GM18868 (cell line): Measurements from ENCODE around the gene HCAR2.
A peak's percentile ranks its signal among the peaks of the same experiment; 100 is the strongest.
"Not testable (repeated sequence)": the region's sequence is repeated elsewhere in the genome, so short reads cannot be mapped to it uniquely, and the experiment has no call there.

Experiments
- ATAC-seq: cut with Tn5 transposase; IDR thresholded peaks from one replicate; pipeline ENCODE4 v1.9.1; 2021; ENCODE audit warnings: mild to moderate bottlenecking, moderate library complexity; ENCODE audit not compliant: unreplicated experiment

HCAR2 gene

DNA sequence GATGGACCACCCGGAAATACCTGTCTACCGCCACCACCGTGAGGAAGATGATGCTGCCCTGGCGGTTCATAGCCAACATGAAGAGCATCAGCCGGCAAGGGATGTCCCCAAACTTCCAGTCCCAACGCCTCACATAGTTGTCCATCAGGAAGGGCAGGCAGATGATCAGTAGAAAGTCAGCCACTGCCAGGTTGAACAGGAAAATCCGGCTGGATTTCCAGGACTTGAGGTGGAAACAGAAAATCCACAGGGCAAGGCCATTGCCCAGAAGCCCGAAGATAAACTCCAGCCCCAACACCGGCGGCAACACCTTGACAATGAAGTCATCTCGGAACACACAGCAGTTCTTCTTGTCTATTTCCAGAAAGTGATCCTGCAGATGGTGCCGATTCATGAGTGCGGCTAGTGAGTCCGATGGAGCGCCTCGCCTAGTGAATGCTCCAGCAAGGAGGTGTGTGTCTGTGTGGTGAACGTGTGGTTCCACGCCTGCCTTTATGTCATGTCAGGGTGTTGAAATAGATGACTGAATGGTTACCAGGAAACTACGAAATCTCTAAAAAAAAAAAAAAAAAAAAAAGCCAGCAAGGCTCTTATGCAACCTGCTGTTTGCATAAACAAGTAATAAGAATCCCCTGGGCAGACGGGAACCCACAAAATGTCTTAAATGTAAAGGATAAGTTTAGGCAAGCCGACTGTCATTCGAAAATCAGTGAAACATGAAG lies at the start of gene HCAR2:
HCAR2 (minus strand) TSS at position 468 of the 722 bp plus-strand sequence; CDS start at position 394, 74 bp downstream.
- ATAC-seq, result not testable (repeated sequence)

DNA sequence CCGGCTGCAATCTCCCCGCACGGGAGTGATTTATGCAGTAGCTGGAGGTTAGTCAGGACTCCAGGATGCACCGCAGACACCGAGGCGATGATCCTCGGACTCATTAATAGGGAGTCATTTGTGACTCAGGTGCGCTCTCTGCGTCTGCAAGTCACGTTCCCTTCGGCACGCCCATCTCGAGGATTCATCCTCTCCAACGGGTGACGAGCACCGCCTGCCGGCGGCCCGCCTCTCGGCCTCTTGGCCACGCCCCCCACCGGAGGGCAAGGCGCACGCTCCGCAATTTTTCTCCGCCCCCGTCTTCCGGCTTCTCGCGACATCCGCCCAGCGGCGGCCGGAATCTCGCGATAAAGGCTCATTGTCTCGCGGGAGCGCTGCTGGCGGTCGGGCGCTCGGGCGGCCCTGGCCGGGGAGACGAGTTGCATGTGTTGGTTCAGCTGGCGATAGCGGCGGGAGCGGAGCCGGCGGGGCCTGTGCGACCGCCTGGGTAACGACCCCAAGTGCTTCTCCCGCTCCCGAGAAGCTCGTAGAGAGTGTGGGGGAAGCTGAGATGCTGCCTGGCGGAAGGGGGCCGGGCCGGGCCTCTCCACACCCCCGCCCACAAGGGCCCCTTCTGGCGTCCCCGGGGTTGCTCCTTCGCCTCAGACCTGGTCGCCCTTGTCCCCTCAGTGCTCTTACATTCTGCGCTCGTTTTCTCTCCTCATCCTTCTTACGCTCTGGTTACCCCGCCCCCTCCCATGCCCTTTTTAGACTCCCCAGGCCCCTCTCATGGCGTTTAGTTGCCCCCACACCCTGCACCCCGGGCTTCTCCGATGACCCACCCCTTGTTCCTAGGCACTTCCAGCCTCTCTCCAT lies 49.5 kb upstream of the HCAR2 start, which contains the start of gene DENR:
DENR (plus strand) TSS at position 361 of the 855 bp plus-strand sequence. CDS start 878 bp downstream, outside the sequence.
- peak; percentile 92 for ATAC-seq

DNA sequence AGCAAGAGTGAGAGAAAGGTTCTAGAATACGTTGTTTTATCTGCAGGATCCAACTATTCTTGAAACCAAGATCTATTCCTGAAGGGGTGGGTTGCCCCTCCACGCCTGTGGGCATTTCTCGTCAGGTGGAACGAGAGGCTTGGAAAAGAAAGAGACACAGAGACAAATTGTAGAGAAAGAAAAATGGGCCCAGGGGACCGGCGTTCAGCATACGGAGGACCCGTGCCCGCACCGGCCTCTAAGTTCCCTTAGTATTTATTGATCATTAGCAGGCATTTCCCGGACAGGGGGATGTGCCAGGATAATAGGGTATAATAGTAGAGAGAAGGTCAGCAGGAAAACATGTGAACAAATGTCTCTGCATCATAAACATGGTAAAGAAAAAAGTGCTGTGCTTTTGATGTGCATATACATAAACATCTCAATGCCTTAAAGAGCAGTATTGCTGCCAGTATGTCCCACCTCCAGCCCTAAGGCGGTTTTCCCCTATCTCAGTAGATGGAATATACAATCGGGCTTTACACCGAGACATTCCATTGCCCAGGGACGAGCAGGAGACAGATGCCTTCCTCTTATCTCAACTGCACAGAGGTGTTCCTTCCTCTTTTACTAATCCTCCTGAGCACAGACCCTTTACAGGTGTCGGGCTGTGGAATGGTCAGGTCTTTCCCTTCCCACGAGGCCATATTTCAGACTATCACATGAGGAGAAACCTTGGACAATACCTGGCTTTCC lies 47.8 kb upstream of the HCAR2 start:
- ATAC-seq, result not testable (repeated sequence)

DNA sequence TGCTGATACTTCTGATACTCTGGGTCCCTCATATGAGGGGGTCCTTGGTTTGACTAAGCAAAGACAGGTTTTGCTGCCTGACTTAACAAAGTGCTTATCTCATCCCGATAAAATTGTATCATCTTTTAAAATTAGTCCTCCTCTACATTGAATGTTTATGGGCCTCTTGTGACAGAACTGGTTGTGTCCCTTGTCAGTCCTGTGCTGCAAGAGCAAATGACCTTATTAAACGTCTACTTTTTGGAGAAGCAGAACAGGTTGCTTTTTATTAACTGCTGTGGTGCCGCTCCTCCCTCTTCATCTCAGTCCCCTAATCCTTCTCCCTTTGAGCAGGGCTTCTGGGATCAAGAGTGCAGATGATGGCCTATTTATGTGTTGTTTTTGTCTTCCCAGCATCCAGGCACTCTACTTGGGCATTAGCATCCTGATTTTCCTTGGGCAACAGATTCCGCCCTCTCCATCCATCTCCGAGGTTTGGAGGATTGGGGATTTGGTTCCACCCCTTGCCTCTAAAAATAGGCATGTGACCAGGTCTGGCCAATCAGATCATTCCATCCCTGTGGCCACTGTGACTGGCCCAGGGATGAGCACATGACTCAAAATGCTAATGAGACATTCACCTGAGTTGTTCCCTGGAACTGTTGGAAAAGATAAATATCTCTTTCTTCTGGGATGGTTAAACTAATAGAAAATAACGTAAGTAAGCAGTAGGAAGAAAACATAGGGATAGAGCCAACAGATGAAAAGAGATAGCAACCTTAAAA lies 46.6 kb upstream of the HCAR2 start:
- no peak for ATAC-seq

DNA sequence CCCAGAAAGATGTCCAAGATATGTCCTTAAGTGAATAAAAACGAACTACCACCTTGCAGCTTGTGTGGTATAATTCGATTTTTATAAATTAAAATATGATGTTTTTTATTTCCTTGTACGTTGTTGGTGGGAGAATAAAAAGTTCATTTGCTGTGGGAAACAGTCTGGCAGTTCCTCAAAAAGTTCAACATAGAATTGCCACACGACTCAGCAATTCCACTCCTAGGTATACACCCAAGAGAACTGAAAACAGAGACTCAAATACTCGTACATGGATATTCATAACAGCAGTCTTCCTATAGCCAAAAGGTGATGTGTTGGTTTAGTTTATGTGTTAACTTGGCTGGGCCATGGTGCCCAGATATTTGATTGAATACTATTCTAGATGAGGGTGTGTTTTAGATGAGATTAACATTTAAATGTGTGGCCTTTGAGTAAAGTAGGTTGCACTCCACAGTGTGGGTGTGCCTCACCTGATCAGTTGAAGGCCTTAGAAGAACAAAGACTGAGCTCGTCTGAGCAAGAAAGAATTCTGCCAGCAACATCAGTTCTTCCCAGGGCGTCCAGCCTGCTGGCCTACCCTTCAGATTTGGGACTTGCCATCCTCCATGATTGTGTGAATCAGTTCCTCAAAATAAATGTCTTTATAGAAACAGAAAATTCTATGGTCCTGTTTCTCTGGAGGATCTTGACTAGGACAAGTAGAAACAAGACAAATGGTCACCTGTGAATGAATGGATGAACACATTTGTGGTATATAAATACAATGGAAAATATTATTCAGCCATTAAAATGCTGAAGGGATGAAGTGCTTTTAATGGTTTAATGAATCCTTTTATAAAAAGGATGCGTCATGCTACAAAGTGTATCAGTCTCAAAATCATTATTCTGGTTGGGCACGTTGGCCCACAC lies 44.3 kb upstream of the HCAR2 start:
- ATAC-seq, result no peak

DNA sequence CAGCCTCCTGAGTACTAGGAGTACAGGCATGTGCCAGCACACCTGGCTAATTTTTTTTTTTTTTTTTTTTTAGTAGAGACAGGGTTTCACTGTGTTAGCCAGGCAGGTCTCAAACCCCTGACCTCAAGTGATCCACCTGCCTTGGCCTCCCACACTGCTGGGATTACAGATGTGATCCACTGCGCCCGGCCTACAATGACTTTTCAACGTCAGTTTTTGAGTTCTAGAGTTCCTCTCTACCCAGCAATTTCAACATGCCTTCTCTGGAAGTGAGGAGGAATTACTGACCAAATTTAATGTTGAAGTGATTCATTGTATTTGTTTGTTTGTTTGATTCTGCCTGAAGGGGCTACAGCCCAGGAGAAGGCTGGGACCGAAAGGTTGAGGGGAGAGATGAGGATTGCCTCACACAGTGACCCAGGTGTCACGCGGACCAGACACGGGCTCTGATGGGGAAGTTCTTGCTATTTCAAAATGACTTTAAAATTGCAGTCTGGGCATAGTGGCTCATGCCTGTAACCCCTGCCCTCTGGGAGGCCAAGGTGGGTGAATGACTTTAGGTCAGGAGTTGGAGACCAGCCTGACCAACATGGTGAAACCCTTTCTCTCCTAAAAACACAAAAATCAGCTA lies 40.9 kb upstream of the HCAR2 start:
- no peak for ATAC-seq

DNA sequence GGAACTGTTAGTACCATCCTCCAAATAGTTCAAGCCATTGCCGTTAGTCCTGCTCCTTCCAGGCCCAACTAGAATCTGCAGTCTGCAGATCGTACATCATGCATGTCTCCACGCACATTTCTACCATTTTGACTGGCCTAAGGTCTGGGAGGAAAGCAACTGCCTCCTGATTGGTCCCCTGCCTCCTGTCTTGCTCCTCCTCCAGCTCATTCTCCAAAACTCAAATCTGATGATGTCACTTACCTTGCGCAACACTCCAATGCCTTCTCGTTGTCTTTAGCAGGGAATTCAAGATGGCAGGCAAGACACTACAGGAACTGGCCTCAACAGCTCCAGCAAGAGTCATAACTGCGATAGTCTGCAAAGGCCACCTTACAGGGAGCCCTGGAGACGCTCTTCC lies 37.2 kb upstream of the HCAR2 start:
- ATAC-seq, result no peak

DNA sequence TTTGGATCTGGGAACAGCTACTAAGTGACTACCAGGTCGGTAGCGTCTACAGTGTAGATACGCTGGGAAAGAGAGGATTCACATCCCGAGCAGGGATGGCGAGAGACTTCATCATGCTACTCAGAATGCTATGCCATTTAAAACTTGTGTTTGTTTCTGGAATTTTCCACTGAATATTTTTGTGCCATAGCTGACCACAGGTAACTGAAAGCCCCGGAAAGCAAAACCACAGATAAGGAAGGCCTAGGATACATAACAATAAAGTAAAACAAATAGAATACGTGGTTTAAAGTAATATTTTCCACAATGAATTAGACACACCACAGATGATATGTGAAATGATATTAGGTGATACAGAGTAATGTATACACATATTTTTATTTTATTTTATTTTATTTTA lies 35.4 kb upstream of the HCAR2 start:
- no peak for ATAC-seq

DNA sequence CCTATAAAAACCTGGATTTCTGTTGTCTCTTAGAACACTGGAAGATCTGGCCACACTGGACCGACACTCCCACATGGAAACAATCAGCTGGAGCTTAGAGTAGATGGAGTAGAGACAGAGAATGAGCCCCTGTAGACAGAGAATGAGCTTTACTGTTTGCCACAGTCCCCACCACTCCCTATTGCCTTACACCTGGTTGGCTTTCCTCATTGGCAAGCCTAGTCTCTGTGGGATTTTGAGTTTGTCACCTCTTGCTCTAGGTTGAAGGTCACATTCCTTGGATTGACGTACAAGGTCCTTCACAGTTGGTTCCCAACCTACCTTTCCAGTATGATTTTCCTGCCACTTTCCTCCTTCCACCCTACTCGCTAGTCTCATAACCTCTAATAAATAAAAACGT lies 29.5 kb upstream of the HCAR2 start:
- no peak for ATAC-seq

DNA sequence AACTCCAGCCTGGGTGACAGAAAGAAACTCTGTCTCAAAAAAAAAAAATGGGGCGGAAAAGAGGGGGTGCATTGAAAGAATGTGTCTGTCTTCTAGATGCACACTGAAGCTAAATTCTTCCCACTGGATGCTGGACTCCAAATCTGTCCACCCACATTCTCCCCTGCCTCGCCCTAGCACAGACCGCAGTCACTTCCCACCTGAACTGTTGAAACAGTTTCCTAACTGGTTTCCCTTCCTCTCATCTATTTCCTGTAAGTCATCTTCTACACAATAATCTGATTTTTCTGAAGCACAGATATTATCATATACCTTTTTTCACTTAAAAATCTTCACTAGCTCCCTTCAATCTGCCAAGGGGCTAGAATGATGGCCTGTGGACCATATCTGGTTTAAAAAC lies 29.0 kb upstream of the HCAR2 start:
- ATAC-seq, result no peak

DNA sequence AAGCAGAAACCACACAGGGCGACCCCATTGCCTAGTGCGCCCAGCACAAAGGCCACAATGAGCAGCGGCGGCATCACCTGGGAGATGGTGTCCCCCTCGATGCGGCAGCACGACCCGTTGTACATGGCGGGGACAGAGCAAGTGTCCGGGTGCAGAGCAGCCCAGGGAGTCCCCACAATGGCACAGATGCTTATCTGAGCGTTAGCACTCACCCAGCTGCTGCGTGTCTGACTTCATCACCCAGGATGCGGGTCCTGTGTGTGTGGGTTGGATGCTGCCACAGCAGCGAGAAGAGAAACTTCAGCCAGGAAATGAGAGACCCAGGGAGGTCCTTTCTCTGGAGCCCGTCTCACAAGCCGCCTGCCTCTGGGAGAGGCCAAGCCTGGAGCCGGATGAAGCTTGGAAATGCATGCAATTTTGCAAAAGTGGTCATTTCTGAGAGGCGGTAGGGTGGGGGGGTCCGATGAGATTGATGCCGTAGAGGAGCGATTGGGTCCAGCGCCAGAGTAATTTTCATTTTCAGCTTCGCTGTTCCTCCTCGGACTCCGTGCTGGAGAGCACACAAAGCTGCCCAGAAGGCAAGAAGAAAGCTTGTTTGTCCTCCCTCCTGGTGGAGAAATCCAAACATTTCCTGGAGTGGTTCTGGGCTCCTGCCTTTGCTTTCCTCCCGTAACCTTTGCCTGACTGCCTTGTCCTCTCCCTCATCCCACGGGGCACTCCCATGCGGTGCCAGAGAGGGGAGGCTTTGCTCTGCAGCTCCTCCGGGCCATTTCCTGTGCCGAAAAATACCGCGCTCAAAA lies 27.3 kb upstream of the HCAR2 start, which contains the start of gene HCAR1:
HCAR1 (minus strand) TSS at position 630 of the 800 bp plus-strand sequence; CDS start at position 125, 505 bp downstream.
- ATAC-seq, result no peak

DNA sequence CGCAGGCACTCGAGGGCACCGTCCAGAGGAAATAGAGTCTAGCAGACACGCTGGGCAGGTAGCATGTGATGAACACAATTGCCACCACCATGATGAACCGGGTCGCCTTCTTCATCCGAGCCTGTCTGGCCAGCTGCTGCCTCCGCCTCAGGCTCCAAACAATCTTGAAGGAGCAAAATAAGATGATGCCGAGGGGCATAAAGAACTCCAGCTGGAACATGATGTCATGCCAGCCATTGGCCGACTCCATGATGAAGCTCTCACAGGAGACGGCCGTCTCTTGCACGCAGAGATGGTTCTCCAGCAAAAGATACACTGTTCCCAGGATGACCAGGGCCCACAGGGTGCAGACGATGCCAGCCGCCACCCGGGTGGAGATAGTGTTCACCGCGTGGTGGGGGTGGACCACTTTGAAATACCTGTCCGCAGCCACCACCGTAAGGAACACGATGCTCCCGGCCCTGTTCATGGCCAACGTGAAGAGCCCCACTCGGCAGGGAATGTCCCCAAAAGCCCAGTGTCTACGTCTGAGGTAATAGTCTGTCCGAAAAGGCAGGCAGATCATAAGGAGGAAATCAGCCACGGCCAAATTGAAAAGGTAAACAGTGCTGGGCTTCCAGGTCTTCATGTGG lies 26.5 kb upstream of the HCAR2 start:
- no peak for ATAC-seq

DNA sequence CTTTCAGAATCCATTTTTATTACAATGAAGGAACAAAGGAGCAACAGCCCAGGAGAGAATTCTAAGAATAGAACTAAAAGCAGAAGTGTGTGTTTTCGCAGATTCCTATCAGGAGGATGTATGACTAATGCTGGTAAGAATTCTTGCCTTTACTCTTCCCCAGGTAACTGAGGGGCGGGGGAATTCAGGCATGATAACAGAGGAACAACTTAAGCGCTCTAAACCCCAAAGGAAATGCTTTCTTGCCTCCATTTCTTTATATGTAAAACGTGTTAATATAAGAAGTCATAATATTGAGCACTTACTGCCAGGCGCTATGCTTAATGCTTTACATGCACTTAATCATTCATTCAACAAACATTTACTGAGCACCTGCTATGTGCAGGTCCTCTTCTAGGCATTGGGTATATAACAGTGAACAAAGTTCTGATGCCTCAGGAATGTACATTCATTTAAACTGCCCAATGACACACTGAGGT lies 23.0 kb upstream of the HCAR2 start:
- ATAC-seq, result peak; percentile 46

DNA sequence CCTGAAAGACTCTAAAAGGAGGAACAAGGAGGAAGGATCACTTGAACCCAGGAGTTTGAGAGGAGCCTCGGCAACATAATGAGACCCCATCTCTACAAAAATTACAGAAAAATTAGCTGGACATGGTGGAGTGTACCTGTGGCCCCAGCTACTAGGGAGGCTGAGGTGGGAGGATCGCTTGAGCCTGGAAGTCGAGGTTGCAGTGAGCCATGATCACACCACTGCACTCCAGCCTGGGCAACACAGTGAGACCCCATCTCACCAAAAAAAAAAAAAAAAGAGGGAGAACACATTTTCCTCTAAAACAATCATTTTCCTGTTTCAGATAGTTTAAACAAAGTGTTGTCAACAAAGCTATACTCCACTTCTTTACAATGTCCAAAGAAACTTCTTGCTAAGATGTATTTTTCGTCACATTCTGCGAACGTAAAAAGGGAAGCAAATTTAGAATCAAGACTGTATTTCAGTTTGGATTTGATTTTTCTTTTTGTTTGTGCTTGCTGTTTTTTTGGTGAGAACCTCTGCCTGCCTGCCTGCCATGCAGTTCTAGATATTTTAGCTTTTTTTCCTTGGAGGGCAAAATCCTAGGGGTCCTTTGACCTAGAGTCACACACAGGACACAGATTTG lies 22.4 kb upstream of the HCAR2 start:
- no peak for ATAC-seq

DNA sequence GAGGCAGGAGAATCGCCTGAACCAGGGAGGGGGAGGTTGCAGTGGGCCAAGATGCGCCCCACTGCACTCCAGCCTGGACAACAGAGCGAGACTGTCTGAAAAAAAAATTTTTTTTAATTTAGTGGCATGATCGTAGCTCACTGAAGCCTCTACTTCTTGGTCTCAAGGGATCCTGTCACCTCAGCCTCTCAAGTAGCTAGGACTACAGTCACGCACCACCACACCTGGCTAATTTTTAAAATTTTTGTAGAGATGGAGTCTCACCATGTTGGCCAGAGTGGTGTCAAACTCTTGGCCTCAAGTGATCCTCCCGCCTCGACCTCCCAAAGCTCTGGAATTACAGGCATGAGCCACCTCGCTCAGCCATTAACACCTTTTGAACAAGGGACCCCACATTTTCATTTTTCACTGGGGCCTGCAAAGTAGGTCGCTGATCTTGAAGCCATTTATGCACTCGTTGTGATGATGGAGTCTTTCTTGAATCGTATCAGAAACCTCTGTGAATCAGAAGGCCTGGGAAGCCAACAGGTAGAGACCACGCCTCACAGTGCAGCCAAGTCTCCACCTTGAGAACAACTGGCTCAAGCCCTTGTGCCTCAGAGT lies 21.6 kb upstream of the HCAR2 start:
- peak; percentile 35 for ATAC-seq

DNA sequence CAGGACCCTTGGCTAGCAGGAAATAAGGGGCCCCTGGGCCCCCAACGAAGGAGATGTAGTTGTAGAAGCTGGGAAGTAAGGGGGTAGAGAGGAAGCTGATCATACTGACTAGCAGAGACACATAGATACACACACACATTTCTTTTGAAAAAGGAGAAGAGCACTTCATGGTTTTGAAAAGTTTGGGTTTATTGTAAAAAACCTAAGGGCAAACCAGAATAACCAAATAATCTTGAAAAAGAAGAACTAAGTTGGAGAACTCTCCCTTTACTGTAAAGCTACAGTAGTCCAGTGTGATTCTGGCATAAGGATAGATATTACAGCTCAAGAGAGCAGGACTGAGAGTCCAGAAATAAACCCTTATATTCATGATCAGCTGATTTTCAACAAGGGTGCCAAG lies 19.2 kb upstream of the HCAR2 start:
- no peak for ATAC-seq
